ENCODE results near the gene NFIX.

DNA sequence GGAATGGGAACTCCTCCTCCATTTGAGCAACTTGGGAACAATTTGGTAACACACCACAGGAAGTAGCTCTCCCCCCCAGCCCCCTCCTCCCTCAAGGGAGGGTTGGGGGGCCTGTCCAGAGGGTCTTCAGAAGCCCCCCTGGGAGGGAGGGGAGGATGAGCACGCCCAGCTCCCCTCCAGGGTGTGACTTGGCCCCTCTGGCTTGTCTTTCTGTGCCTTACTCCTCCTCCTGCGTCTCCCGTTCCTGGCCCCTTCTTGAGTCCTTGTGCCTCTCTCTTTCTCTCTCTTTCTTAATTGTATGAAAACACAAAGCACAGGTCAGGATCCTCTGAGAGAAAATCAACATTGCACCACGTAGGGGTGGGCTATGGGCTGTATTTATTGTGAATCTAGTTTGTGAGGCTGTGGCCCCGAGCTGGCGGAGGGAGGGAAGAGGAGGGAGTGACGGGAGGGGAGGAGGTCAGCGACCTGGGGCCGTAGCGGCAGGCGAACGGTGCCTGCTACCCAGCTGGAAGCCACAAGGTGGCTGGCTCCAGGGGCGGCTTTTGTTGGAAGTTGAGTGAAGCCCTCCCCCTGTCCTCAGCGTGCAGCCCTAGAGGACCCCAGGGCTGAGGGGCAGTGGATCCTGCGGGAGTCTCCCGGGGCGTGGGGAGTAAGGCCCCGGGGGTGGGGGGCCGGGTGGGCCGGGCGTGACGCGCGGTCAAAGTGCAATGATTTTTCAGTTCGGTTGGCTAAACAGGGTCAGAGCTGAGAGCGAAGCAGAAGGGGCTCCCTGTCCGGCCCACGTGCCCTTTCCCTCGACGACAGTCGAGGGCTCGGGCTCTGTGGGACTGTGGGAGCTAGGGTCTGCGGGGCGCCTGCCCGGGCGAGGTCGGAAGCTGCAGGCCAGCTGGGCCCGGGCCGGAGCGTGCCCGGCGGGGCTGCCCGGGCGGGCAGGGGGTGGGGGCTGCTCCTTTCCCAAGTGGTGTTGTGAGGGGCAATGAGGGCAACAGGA lies 101.0 kb downstream of the NFIX start:
- TF ChIP-seq, protein P1, sequence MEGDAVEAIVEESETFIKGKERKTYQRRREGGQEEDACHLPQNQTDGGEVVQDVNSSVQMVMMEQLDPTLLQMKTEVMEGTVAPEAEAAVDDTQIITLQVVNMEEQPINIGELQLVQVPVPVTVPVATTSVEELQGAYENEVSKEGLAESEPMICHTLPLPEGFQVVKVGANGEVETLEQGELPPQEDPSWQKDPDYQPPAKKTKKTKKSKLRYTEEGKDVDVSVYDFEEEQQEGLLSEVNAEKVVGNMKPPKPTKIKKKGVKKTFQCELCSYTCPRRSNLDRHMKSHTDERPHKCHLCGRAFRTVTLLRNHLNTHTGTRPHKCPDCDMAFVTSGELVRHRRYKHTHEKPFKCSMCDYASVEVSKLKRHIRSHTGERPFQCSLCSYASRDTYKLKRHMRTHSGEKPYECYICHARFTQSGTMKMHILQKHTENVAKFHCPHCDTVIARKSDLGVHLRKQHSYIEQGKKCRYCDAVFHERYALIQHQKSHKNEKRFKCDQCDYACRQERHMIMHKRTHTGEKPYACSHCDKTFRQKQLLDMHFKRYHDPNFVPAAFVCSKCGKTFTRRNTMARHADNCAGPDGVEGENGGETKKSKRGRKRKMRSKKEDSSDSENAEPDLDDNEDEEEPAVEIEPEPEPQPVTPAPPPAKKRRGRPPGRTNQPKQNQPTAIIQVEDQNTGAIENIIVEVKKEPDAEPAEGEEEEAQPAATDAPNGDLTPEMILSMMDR (conservative IDR thresholded peaks at IDR 0.05; ENCODE audit: low read depth, low read length) = no peak
- TF ChIP-seq EZH2 (IDR thresholded peaks at IDR 0.05; ENCODE audit: borderline replicate concordance, low read depth, low read length, poor library complexity, severe bottlenecking) = no peak

Measured in A673 (cell line).